ENCODE measurements around the gene TPD52L2.

The TPD52L2 gene

GRCh38 chr20:63825331-63826118 lies 39.5 kb upstream of the TPD52L2 start:
- H3K4me3 ChIP-seq (ENCODE audit: control insufficient read depth, low read depth, low read length), result no peak overlapping the region
- no peak for TF ChIP-seq CTCF (IDR thresholded peaks at IDR 0.05; ENCODE audit: control insufficient read depth, insufficient read depth, low read depth, low read length, missing control alignments)
- DNase-seq (ENCODE audit: low read depth), result no peak

GRCh38 chr20:63826753-63827152 lies 38.3 kb upstream of the TPD52L2 start:
- no peak for TF ChIP-seq CTCF (IDR thresholded peaks at IDR 0.05; ENCODE audit: control insufficient read depth, insufficient read depth, low read depth, low read length, missing control alignments)
- no peak for DNase-seq (ENCODE audit: low read depth)
- no peak overlapping the region for H3K4me3 ChIP-seq (ENCODE audit: control insufficient read depth, low read depth, low read length)

- no peak overlapping the region for H3K4me3 ChIP-seq (ENCODE audit: control insufficient read depth, low read depth, low read length)
- no peak for DNase-seq (ENCODE audit: low read depth)
- no peak for TF ChIP-seq CTCF (IDR thresholded peaks at IDR 0.05; ENCODE audit: control insufficient read depth, insufficient read depth, low read depth, low read length, missing control alignments)
Measured at GRCh38 chr20:63828124-63828523, 36.9 kb upstream of the TPD52L2 start.

GRCh38 chr20:63828545-63828944 lies 36.5 kb upstream of the TPD52L2 start:
- no peak overlapping the region for H3K4me3 ChIP-seq (ENCODE audit: control insufficient read depth, low read depth, low read length)
- no peak for TF ChIP-seq CTCF (IDR thresholded peaks at IDR 0.05; ENCODE audit: control insufficient read depth, insufficient read depth, low read depth, low read length, missing control alignments)
- no peak for DNase-seq (ENCODE audit: low read depth)

- TF ChIP-seq CTCF (IDR thresholded peaks at IDR 0.05; ENCODE audit: control insufficient read depth, insufficient read depth, low read depth, low read length, missing control alignments), result no peak
- no peak for DNase-seq (ENCODE audit: low read depth)
- H3K4me3 ChIP-seq (ENCODE audit: control insufficient read depth, low read depth, low read length), result no peak overlapping the region
Measured at GRCh38 chr20:63828951-63829350, 36.1 kb upstream of the TPD52L2 start.

GRCh38 chr20:63829603-63829944 lies 35.5 kb upstream of the TPD52L2 start:
- no peak for DNase-seq (ENCODE audit: low read depth)
- no peak overlapping the region; the same call in 1 of the 2 replicates for H3K4me3 ChIP-seq (ENCODE audit: control insufficient read depth, low read depth, low read length)
- no peak for TF ChIP-seq CTCF (IDR thresholded peaks at IDR 0.05; ENCODE audit: control insufficient read depth, insufficient read depth, low read depth, low read length, missing control alignments)

Data from AG09309 (cell line).